Esophagus mucosa (tissue), 1 donor: Measurements from ENCODE around the gene COP1. TPM values are rescaled to one million over a fixed set of nuclear protein-coding genes. Genes with fewer than 3 reads are reported as not detected.
"Not testable (repeated sequence)": the region's sequence is repeated elsewhere in the genome, so short reads cannot be mapped to it uniquely, and the experiment has no call there.

ENCODE experiments used
- ATAC-seq: fragments of 200-7000 bp; cut with Tn5 transposase; one replicate; pipeline ENCODE4 v1.9.1; 2020
- total RNA-seq: library from RNA; stranded (reverse); gene quantifications from one replicate; pipeline ENCODE4 v1.2.4, GENCODE V29; 2023
- donor health status: DM: yes; HTN: yes; CAD: no.

The COP1 gene
- total RNA-seq, 1 donor from 2014 or later, result 34.3 TPM

DNA sequence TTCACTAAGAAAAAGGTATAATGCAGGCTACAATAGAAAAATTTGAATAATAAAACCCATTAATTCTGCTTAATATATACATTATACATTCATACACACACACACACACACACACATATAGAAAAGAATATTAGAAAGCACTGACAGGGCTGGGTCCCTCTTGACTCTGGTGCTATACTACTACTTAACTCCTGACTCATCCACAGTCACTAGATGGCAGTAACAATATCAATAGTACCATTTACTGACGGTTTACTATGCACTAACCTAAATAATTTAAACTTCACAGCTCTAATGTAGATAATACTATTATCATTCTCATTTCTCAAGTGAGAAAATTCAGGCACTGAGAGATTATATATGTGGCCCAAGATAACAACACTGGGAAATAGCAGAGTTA is 87.5 kb downstream of the COP1 start:
- no peak for ATAC-seq

DNA sequence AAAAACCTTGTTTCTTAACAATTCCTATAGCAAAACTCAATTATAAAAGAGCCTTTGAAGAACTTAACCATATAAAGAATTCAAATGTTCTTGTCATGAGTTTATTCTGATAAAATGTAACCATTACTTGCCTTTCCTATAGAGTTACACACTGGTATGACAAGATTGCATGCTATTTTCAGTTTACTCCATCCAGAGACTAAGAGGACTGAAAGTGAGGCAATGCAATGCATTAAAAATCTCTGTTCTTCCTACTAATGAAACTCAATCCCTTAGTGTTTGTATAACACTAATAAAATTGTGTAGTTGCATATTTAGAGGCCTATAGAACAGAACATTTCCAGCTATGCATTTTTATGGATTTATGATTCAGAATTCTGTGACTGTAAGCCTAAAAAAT is 88.1 kb downstream of the COP1 start:
- ATAC-seq, result no peak

- peak; percentile 94 for ATAC-seq
These were observed 95.3 kb downstream of the COP1 start for GRCh38 chr1:176111835-176112234.

DNA sequence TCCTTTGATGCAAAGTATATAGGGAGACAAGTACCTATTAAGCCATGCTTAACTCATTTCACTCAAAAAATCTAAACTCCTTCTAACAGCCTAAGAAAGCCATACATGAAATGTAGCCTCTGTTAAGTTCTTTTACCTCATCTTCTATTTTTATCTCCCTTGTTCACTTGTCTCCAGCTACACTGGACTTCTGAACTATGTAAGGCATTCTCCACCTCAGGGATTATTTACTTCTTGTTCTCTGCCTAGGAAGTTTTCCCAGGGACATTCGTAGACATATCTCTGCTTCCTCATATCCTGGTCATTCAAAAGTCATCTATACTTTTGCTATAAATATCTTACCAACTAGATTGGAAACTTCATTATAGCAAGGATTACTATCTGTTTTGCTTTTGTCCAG is 96.9 kb downstream of the COP1 start:
- no peak for ATAC-seq

GRCh38 chr1:176102768-176103350 is 104.2 kb downstream of the COP1 start:
- ATAC-seq, result no peak

GRCh38 chr1:176101951-176102642 is 105.0 kb downstream of the COP1 start:
- ATAC-seq, result no peak

DNA sequence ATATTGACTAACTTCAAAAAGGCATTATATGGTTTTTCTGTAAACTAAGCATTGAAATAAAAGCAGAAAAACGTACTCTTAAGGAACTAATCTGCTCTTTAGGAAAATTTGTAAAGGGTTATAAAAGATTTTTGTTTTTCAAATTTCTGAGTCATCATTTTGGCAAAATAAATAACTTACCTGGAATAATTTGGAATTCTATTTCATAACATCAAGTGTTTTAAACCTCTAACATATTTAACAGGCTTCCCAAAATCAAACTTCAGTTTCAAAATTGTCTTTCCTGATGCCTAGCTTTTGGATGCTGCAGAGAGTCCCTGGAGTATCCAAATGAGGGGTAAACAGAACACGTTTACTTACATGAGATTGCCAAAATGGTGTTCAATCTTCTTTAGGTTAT is 108.5 kb downstream of the COP1 start:
- no peak for ATAC-seq

DNA sequence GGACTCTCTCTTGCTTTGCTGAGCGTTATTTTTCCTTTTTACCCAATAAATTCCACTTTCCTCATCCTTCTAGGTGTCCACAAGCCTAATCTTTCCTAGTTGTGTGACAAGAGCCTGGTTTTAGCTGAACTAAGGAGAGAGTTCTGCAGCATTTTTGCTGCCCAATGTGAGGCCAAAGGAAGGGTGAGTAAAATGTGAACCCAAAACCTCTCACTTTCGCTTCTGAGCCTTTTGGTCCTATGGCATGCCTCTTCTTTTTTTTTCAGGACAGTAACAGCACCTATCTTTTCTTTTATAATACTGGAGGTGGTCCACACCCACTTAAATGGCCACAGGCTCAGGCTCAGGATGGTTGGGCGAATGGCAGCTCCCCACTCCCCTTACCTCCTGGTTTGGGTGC is 111.1 kb downstream of the COP1 start:
- no peak for ATAC-seq

- no peak for ATAC-seq
These were observed 116.3 kb downstream of the COP1 start for GRCh38 chr1:176090766-176091165.

DNA sequence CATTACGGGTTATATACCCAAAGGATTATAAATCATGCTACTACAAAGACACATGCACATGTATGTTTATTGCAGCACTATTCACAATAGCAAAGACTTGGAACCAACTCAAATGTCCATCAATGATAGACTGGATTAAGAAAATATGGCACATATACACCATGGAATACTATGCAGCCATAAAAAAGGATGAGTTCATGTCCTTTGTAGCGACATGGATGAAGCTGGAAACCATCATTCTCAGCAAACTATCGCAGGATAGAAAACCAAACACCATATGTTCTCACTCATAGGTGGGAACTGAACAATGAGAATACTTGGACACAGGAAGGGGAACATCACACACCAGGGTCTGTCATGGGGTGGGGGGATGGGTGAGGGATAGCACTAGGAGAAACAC is 119.3 kb downstream of the COP1 start:
- not testable (repeated sequence) for ATAC-seq

DNA sequence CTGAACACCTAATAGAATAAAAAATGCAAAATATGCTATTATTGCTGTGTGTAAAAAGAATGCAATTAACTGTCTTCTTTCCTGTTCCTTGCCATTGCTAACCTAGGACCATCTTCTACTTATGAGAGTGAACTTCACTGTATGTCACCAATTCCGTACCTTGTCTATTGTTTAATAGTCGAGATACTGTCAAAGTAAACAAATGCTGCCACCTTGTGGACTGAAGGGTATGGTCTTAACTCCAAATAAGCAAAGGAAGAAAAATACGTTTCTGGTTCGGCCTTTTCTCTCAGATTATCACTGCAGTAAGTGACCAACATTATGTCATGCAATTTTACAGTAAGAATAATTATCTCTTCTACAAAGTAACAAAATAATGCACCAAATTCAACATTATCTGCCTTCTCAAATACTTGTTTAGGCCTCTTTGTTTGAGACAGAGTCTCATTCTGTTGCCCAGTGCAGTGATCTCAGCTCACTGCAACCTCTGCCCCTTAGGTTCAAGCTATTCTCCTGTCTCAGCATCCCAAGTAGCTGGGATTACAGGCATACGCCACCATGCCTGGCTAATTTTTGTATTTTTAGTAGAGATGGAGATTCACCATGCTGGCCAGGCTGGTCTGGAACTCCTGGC is 133.4 kb downstream of the COP1 start:
- ATAC-seq, result peak; percentile 61

DNA sequence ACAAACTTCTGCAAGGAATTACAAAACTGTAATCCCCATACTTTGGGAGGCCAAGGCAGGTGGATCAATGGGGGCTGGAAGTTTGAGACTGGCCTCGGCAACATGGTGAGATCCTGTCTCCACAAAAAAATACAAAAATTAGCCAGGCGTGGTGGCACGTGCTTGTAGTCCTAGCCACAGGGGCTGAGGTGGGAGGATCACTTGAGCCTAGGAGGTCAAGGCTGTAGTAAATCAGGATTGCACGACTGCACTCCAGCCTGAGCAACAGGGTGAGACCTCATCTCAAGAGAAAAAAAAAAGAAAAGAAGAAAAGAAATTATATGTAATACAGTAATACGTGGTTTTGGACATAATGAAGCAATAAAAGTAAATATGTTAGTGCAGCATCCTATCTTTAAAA is 138.2 kb downstream of the COP1 start:
- no peak for ATAC-seq

DNA sequence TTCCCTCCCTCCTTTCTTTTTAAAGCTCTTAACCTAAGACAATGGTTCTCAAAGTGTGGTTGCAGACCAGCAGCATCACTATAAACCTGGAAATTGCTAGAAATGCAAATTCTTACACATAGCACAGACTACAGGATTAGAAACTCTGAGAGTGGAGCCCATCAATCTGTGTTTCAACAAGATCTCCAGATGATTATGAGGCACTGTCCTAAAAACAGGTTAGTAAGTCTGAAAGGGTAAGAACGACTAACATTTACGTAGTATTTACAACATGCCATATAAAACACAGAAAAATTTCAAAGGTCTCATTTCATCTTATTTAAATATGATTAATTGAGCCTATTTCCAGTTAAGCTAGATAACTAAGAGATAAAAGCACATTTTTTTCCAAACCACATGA is 138.8 kb downstream of the COP1 start:
- ATAC-seq, result no peak

DNA sequence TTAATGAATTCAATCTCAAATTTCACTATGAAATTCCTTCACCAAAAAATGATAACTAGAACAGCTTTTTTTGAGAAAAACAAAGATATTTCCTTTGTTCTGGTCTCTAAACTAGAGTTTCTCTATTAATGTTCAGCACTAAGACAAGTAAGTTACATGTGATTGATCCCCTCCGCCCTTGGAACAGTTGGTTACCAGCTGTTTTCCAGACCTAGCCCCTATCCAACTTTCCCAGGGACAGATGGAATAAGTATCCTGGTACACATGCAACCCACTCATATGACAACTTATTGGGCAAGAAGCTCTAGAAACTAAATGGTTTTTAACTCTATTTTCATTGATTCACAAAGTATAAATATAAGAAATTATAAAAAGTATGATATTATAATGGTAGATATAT is 140.4 kb downstream of the COP1 start:
- no peak for ATAC-seq

- no peak for ATAC-seq
These were observed 148.4 kb downstream of the COP1 start for GRCh38 chr1:176058686-176059085.

DNA sequence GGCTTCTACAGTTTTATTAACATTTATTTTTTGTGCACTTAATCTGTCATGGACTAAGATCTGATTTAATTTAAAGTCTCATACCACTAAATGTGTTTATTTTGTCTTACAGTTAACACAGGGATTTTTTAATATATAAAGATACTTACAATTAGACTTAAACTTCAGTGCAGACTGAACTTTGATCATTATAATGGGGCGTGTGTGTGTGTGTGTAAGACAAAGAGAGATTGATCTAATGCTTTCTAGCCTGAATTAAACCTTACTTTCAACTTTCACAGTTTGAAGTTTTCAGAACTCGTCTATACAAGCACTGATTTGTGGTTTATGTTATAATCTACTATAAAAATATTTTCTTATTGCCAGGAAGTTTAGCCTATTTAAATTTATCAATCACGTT is 150.8 kb downstream of the COP1 start:
- no peak for ATAC-seq

- no peak for ATAC-seq
These were observed 151.7 kb downstream of the COP1 start for GRCh38 chr1:176055398-176055797.

DNA sequence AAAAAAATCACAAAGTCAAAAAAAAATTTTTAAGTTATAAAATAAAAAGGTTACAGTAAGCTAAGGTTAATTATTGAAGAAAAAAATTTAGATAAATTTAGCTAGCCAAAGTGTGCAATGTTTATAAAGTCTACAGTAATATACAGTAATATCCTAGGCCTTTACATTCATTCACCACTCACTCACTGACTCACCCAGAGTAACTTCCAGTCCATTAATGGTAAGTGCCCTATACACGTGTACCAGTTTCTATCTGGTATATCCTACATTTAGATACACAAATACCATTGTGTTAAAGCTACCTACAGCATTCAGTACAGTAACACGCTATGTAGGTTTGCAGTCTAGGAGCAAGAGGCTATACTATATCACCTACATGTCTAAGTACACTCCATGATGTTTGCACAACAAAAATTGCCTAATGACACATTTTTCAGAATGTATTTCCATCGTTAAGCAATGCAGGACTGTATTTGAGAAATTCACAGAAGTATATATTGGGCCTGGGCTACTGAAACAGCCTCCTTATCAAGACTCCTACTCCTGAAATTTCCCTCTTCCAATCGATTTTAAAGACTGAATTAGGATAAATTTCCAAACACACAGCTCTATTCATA is 155.1 kb downstream of the COP1 start:
- ATAC-seq, result no peak

- no peak for ATAC-seq
These were observed 155.7 kb downstream of the COP1 start for GRCh38 chr1:176051402-176051801.

GRCh38 chr1:176049582-176049981 is 157.5 kb downstream of the COP1 start:
- ATAC-seq, result no peak

DNA sequence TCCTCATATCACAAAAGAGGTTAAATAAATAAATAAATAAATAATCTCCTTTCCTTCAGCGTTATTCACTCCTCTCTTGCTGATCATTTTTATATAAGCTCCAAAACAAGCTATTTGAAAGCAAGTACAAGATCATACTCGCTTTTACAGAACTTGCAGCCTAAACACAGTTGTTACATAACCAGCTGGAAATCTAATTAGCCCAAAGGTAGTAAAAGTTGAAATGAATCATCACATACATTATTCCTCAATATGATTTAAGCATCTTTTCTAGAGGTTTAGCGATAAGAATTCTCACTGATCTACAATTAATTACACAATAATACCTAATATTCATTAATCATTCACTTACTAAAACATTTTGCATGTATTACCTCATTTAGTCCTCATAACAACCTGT is 160.2 kb downstream of the COP1 start:
- ATAC-seq, result no peak

GRCh38 chr1:176043537-176043936 is 163.5 kb downstream of the COP1 start:
- ATAC-seq, result no peak

- ATAC-seq, result no peak
These were observed 173.2 kb downstream of the COP1 start for GRCh38 chr1:176033881-176034280.

GRCh38 chr1:176033474-176033873 is 173.6 kb downstream of the COP1 start:
- ATAC-seq, result no peak
